ENCODE results near the gene PRMT7.

The PRMT7 gene

GRCh38 chr16:68387301-68387700 lies 76.5 kb downstream of the PRMT7 start:
- in situ Hi-C loops (cut with HindIII; ENCODE audit: low sequenced_read_pairs): no loop called here

DNA sequence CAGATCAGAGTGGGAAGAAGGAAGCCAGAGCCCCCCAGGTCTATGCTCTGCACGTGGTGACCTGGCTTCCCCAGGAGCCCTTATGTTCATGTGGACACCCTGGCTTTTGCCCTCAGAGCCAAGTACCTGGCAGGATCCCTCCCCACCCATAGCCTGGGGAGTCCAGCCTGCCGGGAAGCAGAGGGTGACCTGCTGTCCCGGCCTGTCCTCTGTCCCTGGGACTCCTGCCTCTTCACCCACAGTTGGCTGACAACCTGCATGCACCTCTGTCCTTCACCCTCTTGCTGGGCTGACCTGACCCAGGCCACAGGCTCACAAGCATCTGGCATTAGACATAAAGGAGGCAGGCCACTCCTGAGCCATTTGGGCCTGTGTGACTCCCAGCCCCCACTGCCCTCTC lies 77.3 kb downstream of the PRMT7 start:
- in situ Hi-C loops (cut with HindIII; ENCODE audit: low sequenced_read_pairs): no loop called here

- in situ Hi-C loops (cut with HindIII; ENCODE audit: low sequenced_read_pairs): no loop called here
Measured at GRCh38 chr16:68389006-68389405, 78.2 kb downstream of the PRMT7 start.

DNA sequence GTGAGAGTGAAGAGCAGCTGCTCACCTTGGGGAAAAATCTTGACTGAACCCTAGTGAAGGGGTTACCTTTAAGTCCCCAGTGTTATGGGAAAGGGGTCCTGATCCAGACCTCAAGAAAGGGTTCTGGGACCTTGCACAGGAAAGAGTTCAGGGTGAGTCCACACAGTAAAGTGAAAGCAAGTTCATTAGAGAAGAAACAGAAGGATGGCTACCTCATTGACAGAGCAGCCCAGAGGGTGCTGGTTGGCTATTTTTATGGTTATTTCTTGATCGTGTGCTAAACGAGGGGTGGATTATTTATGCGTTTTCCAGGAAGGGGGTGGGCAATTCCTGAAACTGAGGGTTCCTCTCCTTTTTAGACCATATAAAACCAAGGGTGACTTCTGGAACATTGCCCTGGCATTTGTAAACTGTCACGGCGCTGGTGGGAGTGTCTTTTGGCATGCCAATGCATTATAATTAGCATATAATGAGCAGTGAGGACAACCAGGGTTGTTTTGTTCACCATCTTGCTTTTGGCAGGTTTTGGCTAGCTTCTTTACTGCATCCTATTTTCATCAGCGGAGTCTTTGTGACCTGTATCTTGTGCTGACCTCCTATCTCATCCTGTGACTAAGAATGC lies 79.0 kb downstream of the PRMT7 start:
- in situ Hi-C loops (cut with HindIII; ENCODE audit: low sequenced_read_pairs): no loop called here

GRCh38 chr16:68393333-68393732 lies 82.5 kb downstream of the PRMT7 start:
- in situ Hi-C loops (cut with HindIII; ENCODE audit: low sequenced_read_pairs): no loop called here

DNA sequence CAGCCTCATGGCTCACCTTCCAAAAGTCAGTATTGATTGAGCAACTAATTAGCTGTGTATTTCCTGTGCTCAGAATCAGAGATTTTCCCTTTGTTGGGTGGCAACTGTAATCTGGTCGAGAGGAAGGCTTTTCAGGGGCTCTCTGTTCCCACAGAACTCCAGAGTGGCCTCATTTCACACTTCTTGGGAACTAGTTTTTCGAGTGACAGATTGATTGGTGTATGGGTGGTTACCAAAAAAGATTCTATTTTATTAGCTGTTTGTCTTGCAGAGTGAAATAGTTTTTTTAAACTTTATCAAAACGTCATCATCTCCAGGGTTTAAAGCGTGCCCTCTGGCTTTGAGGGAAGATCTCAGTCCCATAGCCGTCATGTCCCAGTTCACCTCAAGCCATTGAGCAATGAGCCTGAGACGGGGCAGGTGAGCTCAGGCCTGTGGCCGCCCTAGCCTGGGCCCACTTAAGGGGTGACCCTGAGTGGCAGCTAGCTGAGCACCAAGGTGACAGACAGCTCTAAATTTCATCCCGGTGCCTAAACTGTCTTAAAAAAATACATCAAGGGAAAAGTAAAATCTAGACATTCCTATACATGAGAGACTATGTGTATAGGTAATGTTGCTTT lies 84.5 kb downstream of the PRMT7 start:
- in situ Hi-C loops (cut with HindIII; ENCODE audit: low sequenced_read_pairs): no loop called here

DNA sequence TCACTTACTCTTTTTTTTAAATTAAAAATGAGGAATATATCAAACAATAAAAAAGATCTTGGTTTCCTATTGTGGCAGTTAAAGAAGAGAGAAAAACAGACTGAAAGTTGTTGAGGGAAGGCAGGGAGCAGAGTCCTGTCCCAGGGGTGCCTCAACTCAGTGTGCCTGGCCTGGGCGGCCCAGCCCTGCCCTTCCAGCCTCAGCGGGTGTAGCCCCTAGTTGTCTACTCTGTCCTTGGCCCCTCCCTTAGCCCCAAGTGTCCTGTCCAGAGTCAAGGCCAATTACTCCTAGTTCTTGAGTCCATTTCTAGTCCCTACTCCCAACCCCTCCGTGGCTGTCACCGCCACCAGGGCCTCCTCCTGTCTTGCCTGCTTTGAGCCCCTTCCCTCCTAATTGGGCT lies 85.0 kb downstream of the PRMT7 start:
- in situ Hi-C loops (cut with HindIII; ENCODE audit: low sequenced_read_pairs): no loop called here

DNA sequence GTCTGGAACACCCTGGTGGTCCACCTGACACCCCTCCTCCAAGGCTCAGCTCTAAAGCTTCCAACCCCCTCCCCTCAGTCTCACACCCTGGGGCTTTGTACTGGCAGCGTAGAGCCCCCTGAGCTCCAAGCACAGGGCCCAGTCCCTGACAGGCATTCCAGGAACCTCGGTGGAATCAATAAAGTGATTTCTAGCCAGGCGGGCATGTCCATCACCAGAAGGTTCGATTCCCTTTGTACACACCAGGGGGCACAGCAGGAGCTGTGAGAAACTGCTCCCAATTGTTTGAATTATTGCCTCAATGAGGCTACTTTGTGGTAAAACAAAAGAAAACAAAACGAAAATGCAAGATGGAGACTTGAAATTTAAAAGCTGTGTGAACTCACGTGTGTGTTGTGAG lies 85.7 kb downstream of the PRMT7 start:
- in situ Hi-C loops (cut with HindIII; ENCODE audit: low sequenced_read_pairs): no loop called here

GRCh38 chr16:68397710-68398201 lies 86.9 kb downstream of the PRMT7 start:
- in situ Hi-C loops (cut with HindIII; ENCODE audit: low sequenced_read_pairs): no loop called here

- in situ Hi-C loops (cut with HindIII; ENCODE audit: low sequenced_read_pairs): no loop called here
Measured at GRCh38 chr16:68399456-68399855, 88.6 kb downstream of the PRMT7 start.

- in situ Hi-C loops (cut with HindIII; ENCODE audit: low sequenced_read_pairs): no loop called here
Measured at GRCh38 chr16:68400083-68400923, 89.5 kb downstream of the PRMT7 start.

DNA sequence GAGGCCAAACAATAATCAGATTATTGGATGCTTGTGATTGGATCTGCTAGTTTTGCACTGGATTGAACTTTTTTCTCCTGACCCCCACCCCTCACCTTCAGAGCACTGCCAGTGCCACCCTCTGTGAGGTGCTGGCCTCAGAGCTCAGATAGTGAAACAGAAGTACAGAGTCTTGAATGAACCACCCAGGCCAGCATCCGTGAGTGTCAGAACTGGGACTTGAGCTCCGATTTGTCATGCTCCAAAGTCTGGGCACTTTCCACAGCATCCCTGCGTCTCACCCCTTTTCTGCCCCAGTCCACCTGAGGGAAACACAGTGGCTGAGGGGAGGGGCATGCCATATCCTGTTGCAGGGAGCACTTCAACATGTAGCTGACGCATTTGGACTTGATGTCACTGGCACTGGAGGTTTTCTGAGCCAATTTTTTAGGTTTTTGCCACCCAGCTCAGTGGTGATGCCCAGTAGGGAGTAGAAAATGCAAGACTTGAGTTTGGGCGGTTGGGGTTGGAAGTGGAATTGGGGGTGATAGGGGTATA lies 90.2 kb downstream of the PRMT7 start:
- in situ Hi-C loops (cut with HindIII; ENCODE audit: low sequenced_read_pairs): no loop called here

DNA sequence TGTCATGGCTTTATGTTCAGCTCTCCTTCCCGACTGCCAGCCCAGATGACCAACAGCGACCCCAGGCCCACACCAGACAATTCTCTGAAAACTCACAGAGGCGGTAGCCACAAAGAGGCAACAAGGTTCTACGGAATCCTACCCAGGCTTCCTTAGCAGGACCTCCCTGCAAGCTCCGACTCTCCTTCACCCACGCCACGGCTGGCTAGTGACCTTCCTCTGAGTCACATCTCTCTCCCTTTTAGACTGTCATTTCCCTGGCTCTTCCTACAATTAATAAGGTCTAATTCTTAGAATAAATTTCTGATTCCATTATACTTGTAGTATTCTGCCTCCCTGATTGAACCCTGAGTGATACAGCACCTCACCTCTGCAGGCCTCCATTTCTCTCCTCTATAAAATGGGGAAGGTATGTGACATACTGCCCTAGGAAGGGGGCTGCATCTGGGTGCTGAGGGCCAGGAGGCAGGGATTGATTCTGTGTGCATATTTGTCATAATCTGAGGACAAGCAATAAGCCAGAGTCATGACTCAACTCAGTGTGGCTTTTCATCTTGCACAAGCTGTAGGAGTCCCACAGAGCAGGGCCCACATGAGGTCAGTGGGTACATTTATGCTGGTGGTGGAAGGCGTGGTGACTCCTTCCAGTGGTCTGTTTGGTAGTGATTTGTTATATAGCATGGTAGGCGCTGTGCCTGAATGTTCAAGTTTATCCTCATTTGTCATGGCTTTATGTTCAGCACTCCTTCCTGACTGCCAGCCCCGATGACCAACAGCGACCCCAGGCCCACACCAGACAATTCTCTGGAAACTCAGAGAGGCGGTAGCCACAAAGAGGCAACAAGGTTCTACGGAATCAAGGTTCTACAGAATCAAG lies 91.3 kb downstream of the PRMT7 start:
- in situ Hi-C loops (cut with HindIII; ENCODE audit: low sequenced_read_pairs): no loop called here

GRCh38 chr16:68402748-68403040 lies 91.9 kb downstream of the PRMT7 start:
- in situ Hi-C loops (cut with HindIII; ENCODE audit: low sequenced_read_pairs): no loop called here

GRCh38 chr16:68403177-68403576 lies 92.4 kb downstream of the PRMT7 start:
- in situ Hi-C loops (cut with HindIII; ENCODE audit: low sequenced_read_pairs): no loop called here

- in situ Hi-C loops (cut with HindIII; ENCODE audit: low sequenced_read_pairs): no loop called here
Measured at GRCh38 chr16:68403704-68404103, 92.9 kb downstream of the PRMT7 start.

- in situ Hi-C loops (cut with HindIII; ENCODE audit: low sequenced_read_pairs): no loop called here
Measured at GRCh38 chr16:68404736-68405345, 94.0 kb downstream of the PRMT7 start.

DNA sequence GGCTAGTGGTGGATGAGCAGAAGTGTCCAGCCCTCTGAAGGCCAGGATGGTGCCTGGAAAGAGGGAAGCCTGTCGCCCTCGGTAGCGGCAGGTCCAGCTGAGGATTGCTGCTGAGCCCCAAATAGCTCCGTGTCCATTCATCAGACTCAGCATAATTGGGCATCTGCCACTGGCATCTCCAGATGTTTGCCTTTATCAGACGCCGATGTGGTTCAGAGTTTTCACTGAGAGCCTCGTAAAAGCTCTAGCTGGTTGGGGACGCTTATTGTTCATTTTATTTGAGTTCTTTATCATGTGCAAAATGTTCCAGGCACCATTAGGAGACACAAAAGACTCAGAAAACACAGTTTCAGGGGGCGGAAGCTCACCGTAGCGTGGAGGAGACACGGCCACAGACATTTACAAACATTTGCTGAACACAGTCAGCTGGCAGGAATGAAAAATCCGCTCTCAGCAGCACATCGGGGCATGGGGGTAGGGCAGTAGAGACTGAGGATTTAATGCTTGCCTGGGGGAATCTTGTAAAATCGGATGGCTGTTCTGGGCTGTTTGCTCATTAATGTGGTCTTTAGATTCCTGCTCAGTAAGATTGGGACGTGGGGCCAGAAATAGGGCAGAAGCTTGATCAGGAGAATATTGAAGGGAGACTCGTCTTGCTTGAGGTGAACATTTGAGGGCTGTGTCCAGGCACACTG lies 95.8 kb downstream of the PRMT7 start:
- in situ Hi-C loops (cut with HindIII; ENCODE audit: low sequenced_read_pairs): no loop called here

Measured in DLD1 (cell line).